ENCODE data around the gene FRMD5.

- TF ChIP-seq POLR2AphosphoS5 (IDR thresholded peaks at IDR 0.05; ENCODE audit: borderline replicate concordance, low read depth, low read length), result no peak
- no peak for TF ChIP-seq EZH2 (IDR thresholded peaks at IDR 0.05)
- no peak for TF ChIP-seq FOXP2 (optimal IDR thresholded peaks at IDR 0.05; ENCODE audit: control extremely low read depth, extremely low read length, insufficient read depth)
Observed at GRCh38 chr15:43878446-43878845, 316.6 kb downstream of the FRMD5 start.
